Measurements from ENCODE around the gene VAV2. TPM values are rescaled to one million over a fixed set of nuclear protein-coding genes. Genes with fewer than 3 reads are reported as not detected.

Gene VAV2
- total RNA-seq, 4 donors from 2014 or later, result 15.0 to 25.7 (median 20.5) TPM

DNA sequence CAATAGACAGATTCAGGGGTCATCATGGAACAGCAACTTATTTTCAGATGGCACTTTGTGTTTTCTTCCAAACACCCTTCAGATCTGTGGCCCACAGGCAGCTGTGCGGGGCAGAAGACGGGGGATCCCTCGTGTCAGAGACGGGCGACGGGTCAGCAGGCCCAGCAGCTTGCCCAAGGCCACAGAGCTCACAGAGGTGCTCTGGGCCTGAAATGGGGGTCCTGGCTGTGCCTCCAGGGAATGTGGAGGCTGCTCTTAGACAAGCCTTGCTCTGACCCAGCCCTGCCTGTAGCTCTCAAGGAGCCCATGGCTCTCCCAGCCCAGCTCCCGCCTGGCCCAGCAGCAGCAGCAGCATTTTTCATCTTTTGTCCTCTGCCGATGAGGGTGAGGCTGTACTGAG lies 213.0 kb downstream of the VAV2 start:
- H3K27ac ChIP-seq, result no peak overlapping the region
- no peaks in the 10 kb centered on the region for H3K27me3 ChIP-seq
- peaks cover 6 to 7% of the 10 kb centered on the region in 2 donors for H3K4me1 ChIP-seq
- no peak overlapping the region for H3K4me3 ChIP-seq (replicated peaks in 1 of 3)
- H3K36me3 ChIP-seq, result peaks cover 10 to 11% of the 10 kb centered on the region in 2 donors
- intact Hi-C loops (cut with DNase I), result no loop called here
- no peak for DNase-seq
- WGBS, 2 donors, result 86 to 92% methylated on average over 8 of the region's 8 CpGs
- H3K9me3 ChIP-seq, result no peaks in the 10 kb centered on the region
- TF ChIP-seq POLR2A (IDR thresholded peaks at IDR 0.05), result no peak
- TF ChIP-seq, protein P1, sequence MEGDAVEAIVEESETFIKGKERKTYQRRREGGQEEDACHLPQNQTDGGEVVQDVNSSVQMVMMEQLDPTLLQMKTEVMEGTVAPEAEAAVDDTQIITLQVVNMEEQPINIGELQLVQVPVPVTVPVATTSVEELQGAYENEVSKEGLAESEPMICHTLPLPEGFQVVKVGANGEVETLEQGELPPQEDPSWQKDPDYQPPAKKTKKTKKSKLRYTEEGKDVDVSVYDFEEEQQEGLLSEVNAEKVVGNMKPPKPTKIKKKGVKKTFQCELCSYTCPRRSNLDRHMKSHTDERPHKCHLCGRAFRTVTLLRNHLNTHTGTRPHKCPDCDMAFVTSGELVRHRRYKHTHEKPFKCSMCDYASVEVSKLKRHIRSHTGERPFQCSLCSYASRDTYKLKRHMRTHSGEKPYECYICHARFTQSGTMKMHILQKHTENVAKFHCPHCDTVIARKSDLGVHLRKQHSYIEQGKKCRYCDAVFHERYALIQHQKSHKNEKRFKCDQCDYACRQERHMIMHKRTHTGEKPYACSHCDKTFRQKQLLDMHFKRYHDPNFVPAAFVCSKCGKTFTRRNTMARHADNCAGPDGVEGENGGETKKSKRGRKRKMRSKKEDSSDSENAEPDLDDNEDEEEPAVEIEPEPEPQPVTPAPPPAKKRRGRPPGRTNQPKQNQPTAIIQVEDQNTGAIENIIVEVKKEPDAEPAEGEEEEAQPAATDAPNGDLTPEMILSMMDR (IDR thresholded peaks at IDR 0.05), result no peak

DNA sequence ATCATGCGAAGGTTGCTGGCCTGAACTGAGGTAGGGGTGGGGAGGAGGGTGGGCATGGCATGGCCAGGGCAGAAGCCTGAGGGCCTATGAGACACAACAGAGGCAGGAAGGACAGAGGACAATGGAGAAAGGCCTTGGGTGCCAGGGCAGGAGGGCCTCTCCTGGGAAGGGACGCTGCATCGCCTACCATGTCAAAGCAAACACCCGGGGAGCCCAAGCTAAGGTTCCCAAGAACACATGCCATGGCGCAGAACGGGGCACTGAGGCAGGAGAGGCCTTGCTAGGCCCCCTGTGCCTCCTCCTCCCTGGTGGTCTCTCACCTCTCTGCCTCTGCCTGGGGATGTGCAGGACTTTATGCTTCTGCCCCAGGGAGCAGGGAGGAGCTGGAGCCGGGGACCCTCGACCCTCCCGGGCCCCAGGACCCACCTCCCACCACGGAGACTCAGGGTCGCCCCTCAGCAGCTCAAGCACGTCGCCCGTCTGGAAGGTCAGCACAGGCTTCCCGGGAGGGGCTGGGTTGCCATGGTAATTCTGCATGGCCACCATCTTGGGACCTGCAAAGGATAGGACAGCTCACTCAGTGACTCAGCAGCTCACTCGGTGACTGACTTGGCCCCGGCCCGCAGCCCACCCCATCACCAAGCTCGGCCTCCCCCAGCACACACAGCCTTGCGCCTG lies 213.6 kb downstream of the VAV2 start:
- TF ChIP-seq, protein P1 (IDR thresholded peaks at IDR 0.05), result no peak
- WGBS, 2 donors, result 90 to 95% methylated on average over 16 to 17 of the region's 20 CpGs
- no peaks in the 10 kb centered on the region for H3K27me3 ChIP-seq
- peaks cover 0 to 1% of the 10 kb centered on the region in 2 donors for H3K4me1 ChIP-seq
- H3K27ac ChIP-seq, result no peak overlapping the region
- no peaks in the 10 kb centered on the region for H3K9me3 ChIP-seq
- intact Hi-C loops (cut with DNase I), result no loop called here
- no peak for DNase-seq
- no peak overlapping the region for H3K4me3 ChIP-seq (replicated peaks in 1 of 3)
- H3K36me3 ChIP-seq, result peaks cover 10 to 15% of the 10 kb centered on the region in 2 donors

DNA sequence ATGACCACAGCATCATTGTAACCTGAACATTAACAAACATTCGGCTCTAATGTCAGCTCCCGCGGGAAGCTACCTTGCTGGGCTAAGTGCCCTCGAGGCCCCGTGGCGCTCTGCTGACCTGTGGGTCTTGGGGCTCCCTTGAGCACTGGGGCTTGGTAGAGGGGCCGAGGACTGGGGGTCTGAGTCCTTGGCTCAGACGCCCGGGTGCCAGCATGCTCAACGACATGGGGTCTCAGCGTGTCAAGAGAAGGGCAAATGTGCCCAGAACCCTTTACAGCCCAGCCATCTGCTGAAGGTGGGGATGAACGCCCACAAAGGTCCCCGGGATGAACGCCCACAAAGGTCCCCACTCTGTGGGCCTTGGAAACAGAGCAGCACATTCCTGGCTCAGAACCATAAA lies 214.3 kb downstream of the VAV2 start:
- H3K4me3 ChIP-seq (replicated peaks in 1 of 3), result no peak overlapping the region
- 93% methylated on average over 14 of the region's 14 CpGs; no CpG with 5 or more reads in 1 of the 2 donors for WGBS, 2 donors
- intact Hi-C loops (cut with DNase I), result no loop called here
- DNase-seq, result no peak
- peaks cover 10 to 15% of the 10 kb centered on the region in 2 donors for H3K36me3 ChIP-seq
- no peaks in the 10 kb centered on the region for H3K4me1 ChIP-seq
- no peaks in the 10 kb centered on the region for H3K27me3 ChIP-seq
- no peak overlapping the region for H3K27ac ChIP-seq
- no peaks in the 10 kb centered on the region for H3K9me3 ChIP-seq
- TF ChIP-seq, protein P1 (IDR thresholded peaks at IDR 0.05), result no peak
- TF ChIP-seq POLR2A (IDR thresholded peaks at IDR 0.05), result no peak

DNA sequence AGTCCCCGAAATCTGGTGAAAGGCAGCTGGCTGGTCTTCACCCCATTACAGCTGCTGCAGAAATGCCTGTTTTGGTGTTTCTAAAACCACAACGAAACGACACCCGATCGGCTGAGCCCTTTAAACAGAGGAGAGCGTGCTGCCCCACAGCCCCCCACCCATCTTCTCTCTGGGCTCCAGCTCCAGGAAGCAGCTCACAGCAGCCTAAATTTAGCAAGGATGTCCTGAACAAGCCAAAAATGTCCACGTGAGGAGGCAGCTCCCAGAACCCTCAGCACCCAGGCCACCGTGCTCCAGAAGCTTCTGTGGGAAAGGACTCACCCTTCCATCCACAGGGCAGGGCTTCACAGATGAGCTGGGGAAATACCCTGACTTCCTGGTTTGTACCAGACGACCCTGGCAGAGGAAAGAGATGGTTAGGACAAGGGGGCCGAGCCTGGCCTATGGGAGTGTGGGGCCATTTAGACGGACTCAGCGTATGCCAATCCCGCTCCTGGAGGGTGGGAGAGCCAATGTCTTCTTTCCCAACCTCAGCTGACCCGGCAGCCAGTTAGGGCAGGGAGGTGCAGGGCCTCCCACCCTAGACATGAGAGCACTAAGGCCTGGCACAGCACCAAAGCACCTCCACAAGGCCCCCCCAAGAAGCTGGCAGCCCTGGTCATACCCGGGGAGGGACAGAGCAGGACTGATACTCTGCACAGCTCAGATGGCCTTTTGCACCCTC lies 214.9 kb downstream of the VAV2 start:
- no peaks in the 10 kb centered on the region for H3K9me3 ChIP-seq
- H3K36me3 ChIP-seq, result peaks cover 10 to 15% of the 10 kb centered on the region in 2 donors
- TF ChIP-seq, protein P1 (IDR thresholded peaks at IDR 0.05), result no peak
- no peak for TF ChIP-seq POLR2A (IDR thresholded peaks at IDR 0.05)
- DNase-seq, result no peak
- intact Hi-C loops (cut with DNase I), result no loop called here
- H3K27ac ChIP-seq, result no peak overlapping the region
- no peaks in the 10 kb centered on the region for H3K4me1 ChIP-seq
- WGBS, 2 donors, result 86 to 87% methylated on average over 14 to 15 of the region's 15 CpGs
- no peaks in the 10 kb centered on the region for H3K27me3 ChIP-seq
- no peak overlapping the region for H3K4me3 ChIP-seq (replicated peaks in 1 of 3)
